Neural progenitor cell (in vitro differentiated cells): ENCODE data around the gene PDCD1.

Source experiments
- CTCF ChIP-seq: fragments of 200-600 bp; sonication (generic); IDR thresholded peaks from 2 replicates; pipeline ENCODE4 v1.5.1; 2017; ENCODE audit warnings: antibody characterized with exemption, mild to moderate bottlenecking
- EZH2 ChIP-seq: fragments of 200-600 bp; sonication (generic); IDR thresholded peaks from 2 replicates; pipeline ENCODE4 v1.6.1; 2017; ENCODE audit warnings: antibody characterized with exemption, mild to moderate bottlenecking, moderate library complexity

- no peak for TF ChIP-seq CTCF
- TF ChIP-seq EZH2: no peak
Measured at GRCh38 chr2:241896746-241897201, 38.1 kb upstream of the PDCD1 start.
